Measurements from ENCODE around the gene RAD51B. TPM values are rescaled to one million over a fixed set of nuclear protein-coding genes. Genes with fewer than 3 reads are reported as not detected.
"Not testable (repeated sequence)": the region's sequence is repeated elsewhere in the genome, so short reads cannot be mapped to it uniquely, and the experiment has no call there.

RAD51B gene
- total RNA-seq, 1 experiment from 2014 or later, result 16.7 TPM

DNA sequence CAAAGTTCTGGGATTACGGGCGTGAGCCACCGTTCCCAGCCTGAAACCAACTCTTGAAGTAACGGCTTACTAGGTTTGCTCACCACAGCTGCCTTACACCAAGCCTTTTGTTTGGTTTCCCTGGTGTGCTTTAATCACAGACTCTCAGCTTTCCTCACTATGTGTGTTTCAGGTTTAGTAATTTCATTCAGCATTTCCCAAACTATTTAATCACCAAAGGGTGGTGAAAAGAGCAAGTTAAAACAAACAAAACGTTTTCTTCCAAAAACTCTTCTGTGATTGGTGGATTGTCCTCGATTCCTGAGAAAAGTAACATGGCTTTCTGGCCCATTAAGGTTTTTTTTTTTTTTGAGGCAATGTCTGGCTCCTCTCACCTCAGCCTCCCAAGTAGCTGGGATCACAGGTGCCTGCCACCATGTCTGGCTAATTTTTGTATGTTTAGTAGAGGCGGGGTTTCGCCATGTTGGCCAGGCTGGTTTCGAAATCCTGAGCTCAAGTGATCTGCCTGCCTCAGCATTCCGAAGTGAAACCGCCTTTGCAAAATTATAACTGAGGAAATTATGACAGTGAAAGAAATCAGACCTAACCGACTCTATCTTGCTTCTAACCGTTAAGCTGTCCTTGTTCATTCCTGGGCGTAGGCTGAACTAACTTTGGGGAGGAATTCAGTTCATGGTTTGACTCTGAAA, 1.7 kb upstream of the RAD51B start:
- no peak overlapping the region for H3K56ac ChIP-seq (ENCODE audit: insufficient read length, low read depth, low read length)
- Mint-ChIP-seq H3K4me3 (peak overlapping the region; percentile 12 to 16; a peak in 3 of 5 replicates), H3K27me3 (ENCODE audit: low read depth) (no peaks in the 10 kb centered on the region), H3K9me3 (no peaks in the 10 kb centered on the region), H3K27ac (no peak overlapping the region), H3K4me1 (peaks cover 27 to 35% of the 10 kb centered on the region in 2 experiments), H3K36me3 (ENCODE audit: insufficient read depth in 1 of 3, low read depth in 3 of 3) (peaks cover 2 to 11% (median 6%) of the 10 kb centered on the region in 3 experiments; a peak in 5 of 7 replicates)
- H4K5ac ChIP-seq (ENCODE audit: insufficient read length, low read depth, low read length), result no peak overlapping the region
- DNase-seq, result no peak
- H3K4ac ChIP-seq (ENCODE audit: low read depth, low read length), result no peak overlapping the region
- H4K8ac ChIP-seq (replicated peaks; ENCODE audit: insufficient read length, low read depth, low read length), result no peak overlapping the region
- H3K23ac ChIP-seq (ENCODE audit: insufficient read length, low read depth, low read length), result no peak overlapping the region
- no peak overlapping the region for H2BK120ac ChIP-seq (ENCODE audit: low read depth, low read length, poor library complexity, severe bottlenecking)
- no peak overlapping the region for H3T11ph ChIP-seq (ENCODE audit: low read length)
- no peak overlapping the region for H4K91ac ChIP-seq (ENCODE audit: insufficient read length, low read depth, low read length)
- no peaks in the 10 kb centered on the region; the same call in 1 of the 2 replicates for H3K79me2 ChIP-seq (ENCODE audit: insufficient read depth, low read length)
- H3K79me1 ChIP-seq (ENCODE audit: insufficient read depth, low read depth, low read length, poor library complexity, severe bottlenecking), result no peaks in the 10 kb centered on the region
- no peaks in the 10 kb centered on the region for H3K9me3 ChIP-seq (ENCODE audit: control insufficient read depth, low read depth, low read length)
- H3K27ac ChIP-seq (ENCODE audit: insufficient read length, low read depth, low read length), result no peak overlapping the region
- H3K4me2 ChIP-seq (ENCODE audit: insufficient read depth, insufficient read length, low read length), result no peak overlapping the region
- H4K20me1 ChIP-seq (ENCODE audit: control insufficient read depth, insufficient read depth, insufficient read length), result no peaks in the 10 kb centered on the region
- TF ChIP-seq, protein P1, sequence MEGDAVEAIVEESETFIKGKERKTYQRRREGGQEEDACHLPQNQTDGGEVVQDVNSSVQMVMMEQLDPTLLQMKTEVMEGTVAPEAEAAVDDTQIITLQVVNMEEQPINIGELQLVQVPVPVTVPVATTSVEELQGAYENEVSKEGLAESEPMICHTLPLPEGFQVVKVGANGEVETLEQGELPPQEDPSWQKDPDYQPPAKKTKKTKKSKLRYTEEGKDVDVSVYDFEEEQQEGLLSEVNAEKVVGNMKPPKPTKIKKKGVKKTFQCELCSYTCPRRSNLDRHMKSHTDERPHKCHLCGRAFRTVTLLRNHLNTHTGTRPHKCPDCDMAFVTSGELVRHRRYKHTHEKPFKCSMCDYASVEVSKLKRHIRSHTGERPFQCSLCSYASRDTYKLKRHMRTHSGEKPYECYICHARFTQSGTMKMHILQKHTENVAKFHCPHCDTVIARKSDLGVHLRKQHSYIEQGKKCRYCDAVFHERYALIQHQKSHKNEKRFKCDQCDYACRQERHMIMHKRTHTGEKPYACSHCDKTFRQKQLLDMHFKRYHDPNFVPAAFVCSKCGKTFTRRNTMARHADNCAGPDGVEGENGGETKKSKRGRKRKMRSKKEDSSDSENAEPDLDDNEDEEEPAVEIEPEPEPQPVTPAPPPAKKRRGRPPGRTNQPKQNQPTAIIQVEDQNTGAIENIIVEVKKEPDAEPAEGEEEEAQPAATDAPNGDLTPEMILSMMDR (conservative IDR thresholded peaks at IDR 0.05), result no peak
- H3K9ac ChIP-seq (ENCODE audit: extremely low read depth, insufficient read length, low read length), result no peak overlapping the region
- peaks cover 10% of the 10 kb centered on the region for H3K23me2 ChIP-seq (ENCODE audit: insufficient read length, low read depth, low read length, poor library complexity, severe bottlenecking)
- no peaks in the 10 kb centered on the region for H3K27me3 ChIP-seq (ENCODE audit: insufficient read depth, low read length)
- no peak overlapping the region for H2BK15ac ChIP-seq (ENCODE audit: low read depth, low read length)
- H3K14ac ChIP-seq (ENCODE audit: insufficient read depth, low read length), result no peak overlapping the region
- no peak overlapping the region for H2BK5ac ChIP-seq (ENCODE audit: insufficient read length, low read length)
- H3K18ac ChIP-seq (ENCODE audit: insufficient read length, low read depth, low read length), result no peak overlapping the region
- H2AK5ac ChIP-seq (ENCODE audit: insufficient read length, low read length), result no peak overlapping the region
- H2AFZ ChIP-seq (ENCODE audit: low read length), result no peak overlapping the region
- H2BK12ac ChIP-seq (ENCODE audit: insufficient read length, low read depth, low read length), result no peak overlapping the region
- H3K4me1 ChIP-seq (ENCODE audit: insufficient read depth, low read length), result 0 out of 2 replicates have a peak, but pooled peaks cover 2% of the 10 kb centered on the region
- H2BK20ac ChIP-seq (ENCODE audit: low read depth, low read length, poor library complexity, severe bottlenecking), result no peak overlapping the region
- no CpG with 5 or more reads among the region's 14 CpGs for WGBS (ENCODE audit: extremely low coverage, insufficient read length, low lambda C conversion rate)

DNA sequence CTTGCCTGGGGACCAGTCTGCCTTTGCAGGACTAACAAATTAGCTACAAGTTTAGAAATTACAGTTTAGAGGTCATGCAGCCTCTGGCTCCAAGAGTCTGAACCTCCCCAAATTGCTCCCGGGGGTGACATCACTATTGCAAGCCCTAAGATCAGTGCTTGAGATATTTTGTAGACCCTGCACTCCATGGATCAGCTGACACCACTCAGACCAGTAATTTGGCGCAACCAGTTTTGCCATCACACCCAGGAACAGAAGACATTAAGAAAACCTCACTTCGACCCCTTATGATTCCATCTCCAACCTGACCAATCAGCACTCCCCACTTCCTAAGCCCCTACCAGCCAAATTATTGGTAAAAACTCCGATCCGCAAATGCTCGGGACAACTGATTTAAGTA, 1.1 kb upstream of the RAD51B start:
- H3K9me3 ChIP-seq (ENCODE audit: control insufficient read depth, low read depth, low read length); H4K91ac ChIP-seq (ENCODE audit: insufficient read length, low read depth, low read length); H3K23me2 ChIP-seq (ENCODE audit: insufficient read length, low read depth, low read length, poor library complexity, severe bottlenecking); H4K5ac ChIP-seq (ENCODE audit: insufficient read length, low read depth, low read length); H3K18ac ChIP-seq (ENCODE audit: insufficient read length, low read depth, low read length); H3K14ac ChIP-seq (ENCODE audit: insufficient read depth, low read length); H2BK12ac ChIP-seq (ENCODE audit: insufficient read length, low read depth, low read length); H3K27ac ChIP-seq (ENCODE audit: insufficient read length, low read depth, low read length); H3K9ac ChIP-seq (ENCODE audit: extremely low read depth, insufficient read length, low read length); H3K4ac ChIP-seq (ENCODE audit: low read depth, low read length); H3K79me2 ChIP-seq (ENCODE audit: insufficient read depth, low read length); H3K27me3 ChIP-seq (ENCODE audit: insufficient read depth, low read length); H3K27me3 Mint-ChIP-seq (ENCODE audit: low read depth); H3T11ph ChIP-seq (ENCODE audit: low read length); H3K23ac ChIP-seq (ENCODE audit: insufficient read length, low read depth, low read length); H3K4me2 ChIP-seq (ENCODE audit: insufficient read depth, insufficient read length, low read length); H3K27ac Mint-ChIP-seq; DNase-seq; H3K36me3 Mint-ChIP-seq (ENCODE audit: insufficient read depth in 1 of 3, low read depth in 3 of 3); H2AFZ ChIP-seq (ENCODE audit: low read length); H2BK15ac ChIP-seq (ENCODE audit: low read depth, low read length); H3K4me1 ChIP-seq (ENCODE audit: insufficient read depth, low read length); H4K20me1 ChIP-seq (ENCODE audit: control insufficient read depth, insufficient read depth, insufficient read length); H2BK5ac ChIP-seq (ENCODE audit: insufficient read length, low read length); H2BK20ac ChIP-seq (ENCODE audit: low read depth, low read length, poor library complexity, severe bottlenecking); H2AK5ac ChIP-seq (ENCODE audit: insufficient read length, low read length); H3K79me1 ChIP-seq (ENCODE audit: insufficient read depth, low read depth, low read length, poor library complexity, severe bottlenecking); H2BK120ac ChIP-seq (ENCODE audit: low read depth, low read length, poor library complexity, severe bottlenecking); H3K9me3 Mint-ChIP-seq; H3K56ac ChIP-seq (ENCODE audit: insufficient read length, low read depth, low read length); H4K8ac ChIP-seq (replicated peaks; ENCODE audit: insufficient read length, low read depth, low read length): not testable (repeated sequence)
- Mint-ChIP-seq H3K4me3 (peak overlapping the region in 1 of 2 experiments; percentile 62; a peak in 3 of 5 replicates), H3K4me1 (peaks cover 27 to 35% of the 10 kb centered on the region in 2 experiments)
- no CpG with 5 or more reads among the region's 6 CpGs for WGBS (ENCODE audit: extremely low coverage, insufficient read length, low lambda C conversion rate)
